ENCODE results near the gene NTN1. TPM values are rescaled to one million over a fixed set of nuclear protein-coding genes. Genes with fewer than 3 reads are reported as not detected.
A peak's percentile ranks its signal among the peaks of the same experiment; 100 is the strongest.

Gene NTN1
- total RNA-seq, 2 experiments from 2014 or later = 0.29 to 0.31 TPM

GRCh38 chr17:9226130-9226793, 205.0 kb downstream of the NTN1 start:
- ChIA-PET POLR2A (no interaction called here), CTCF (no interaction called here)
- no peaks in the 10 kb centered on the region for H3K9me3 Mint-ChIP-seq
- H3K36me3 Mint-ChIP-seq = no peaks in the 10 kb centered on the region
- H3K4me1 Mint-ChIP-seq (ENCODE audit: low read depth) = peaks cover 3% of the 10 kb centered on the region
- no peaks in the 10 kb centered on the region for H3K27me3 Mint-ChIP-seq
- intact Hi-C loops (cut with micrococcal nuclease) = loop anchor here (5.0 kb wide), 1 partner anchor 66 kb away; no protein-coding TSS in a partner anchor
- H3K4me3 Mint-ChIP-seq = no peak overlapping the region
- no peak overlapping the region for H3K27ac Mint-ChIP-seq
- DNase-seq = no peak

- H3K27me3 Mint-ChIP-seq = no peaks in the 10 kb centered on the region
- ChIA-PET POLR2A (no interaction called here), CTCF (no interaction called here)
- H3K9me3 Mint-ChIP-seq = no peaks in the 10 kb centered on the region
- H3K4me3 Mint-ChIP-seq = no peak overlapping the region
- peak; percentile 75 for DNase-seq
- H3K36me3 Mint-ChIP-seq = no peaks in the 10 kb centered on the region
- intact Hi-C loops (cut with micrococcal nuclease) = loop anchor here (5.0 kb wide), 1 partner anchor 66 kb away; no protein-coding TSS in a partner anchor
- H3K4me1 Mint-ChIP-seq (ENCODE audit: low read depth) = peaks cover 3% of the 10 kb centered on the region
- no peak overlapping the region for H3K27ac Mint-ChIP-seq
Observed at GRCh38 chr17:9226794-9227135, 205.5 kb downstream of the NTN1 start.

GRCh38 chr17:9227819-9228407, 206.6 kb downstream of the NTN1 start:
- no peaks in the 10 kb centered on the region for H3K36me3 Mint-ChIP-seq
- H3K27me3 Mint-ChIP-seq = no peaks in the 10 kb centered on the region
- CTCF ChIA-PET = interaction anchor here (1.0 kb wide), 1 partner anchor 66 kb away, joined by 3 read pairs; no protein-coding TSS in a partner anchor
- POLR2A ChIA-PET = no interaction called here
- no peak overlapping the region for H3K27ac Mint-ChIP-seq
- no peak for DNase-seq
- peaks cover 3% of the 10 kb centered on the region for H3K4me1 Mint-ChIP-seq (ENCODE audit: low read depth)
- intact Hi-C loops (cut with micrococcal nuclease) = loop anchor here (1.0 to 5.0 kb wide), 2 partner anchors 45 to 64 kb away; no protein-coding TSS in a partner anchor
- no peaks in the 10 kb centered on the region for H3K9me3 Mint-ChIP-seq
- no peak overlapping the region for H3K4me3 Mint-ChIP-seq

GRCh38 chr17:9228408-9229159, 207.3 kb downstream of the NTN1 start:
- peaks cover 3% of the 10 kb centered on the region for H3K4me1 Mint-ChIP-seq (ENCODE audit: low read depth)
- H3K9me3 Mint-ChIP-seq = no peaks in the 10 kb centered on the region
- no peaks in the 10 kb centered on the region for H3K27me3 Mint-ChIP-seq
- DNase-seq = no peak
- no peaks in the 10 kb centered on the region for H3K36me3 Mint-ChIP-seq
- intact Hi-C loops (cut with micrococcal nuclease) = loop anchor here (1.0 to 5.0 kb wide), 2 partner anchors 45 to 64 kb away; no protein-coding TSS in a partner anchor
- no peak overlapping the region for H3K4me3 Mint-ChIP-seq
- POLR2A ChIA-PET = no interaction called here
- CTCF ChIA-PET = interaction anchor here (1.0 kb wide), 1 partner anchor 65 kb away, joined by 3 read pairs; no protein-coding TSS in a partner anchor
- no peak overlapping the region for H3K27ac Mint-ChIP-seq

GRCh38 chr17:9229160-9229825, 208.0 kb downstream of the NTN1 start:
- no peaks in the 10 kb centered on the region for H3K36me3 Mint-ChIP-seq
- intact Hi-C loops (cut with micrococcal nuclease) = loop anchor here (5.0 kb wide), 1 partner anchor 63 kb away; no protein-coding TSS in a partner anchor
- no peak overlapping the region for H3K4me3 Mint-ChIP-seq
- peaks cover 3% of the 10 kb centered on the region for H3K4me1 Mint-ChIP-seq (ENCODE audit: low read depth)
- no peaks in the 10 kb centered on the region for H3K27me3 Mint-ChIP-seq
- no peak for DNase-seq
- ChIA-PET POLR2A (no interaction called here), CTCF (interaction anchor here (1.6 kb wide), 1 partner anchor 231 kb away, joined by 4 read pairs; no protein-coding TSS in a partner anchor)
- no peaks in the 10 kb centered on the region for H3K9me3 Mint-ChIP-seq
- no peak overlapping the region for H3K27ac Mint-ChIP-seq

- H3K27ac Mint-ChIP-seq = no peak overlapping the region
- intact Hi-C loops (cut with micrococcal nuclease) = loop anchor here (5.0 kb wide), 1 partner anchor 62 kb away; no protein-coding TSS in a partner anchor
- no peak for DNase-seq
- no peaks in the 10 kb centered on the region for H3K36me3 Mint-ChIP-seq
- peaks cover 3% of the 10 kb centered on the region for H3K4me1 Mint-ChIP-seq (ENCODE audit: low read depth)
- no peaks in the 10 kb centered on the region for H3K27me3 Mint-ChIP-seq
- no peaks in the 10 kb centered on the region for H3K9me3 Mint-ChIP-seq
- CTCF ChIA-PET = interaction anchor here (1.6 kb wide), 1 partner anchor 232 kb away, joined by 4 read pairs; no protein-coding TSS in a partner anchor
- POLR2A ChIA-PET = no interaction called here
- H3K4me3 Mint-ChIP-seq = no peak overlapping the region
Observed at GRCh38 chr17:9229826-9230201, 208.5 kb downstream of the NTN1 start.

GRCh38 chr17:9230346-9230745, 209.0 kb downstream of the NTN1 start:
- ChIA-PET POLR2A (no interaction called here), CTCF (interaction anchor here (1.6 kb wide), 1 partner anchor 232 kb away, joined by 4 read pairs; no protein-coding TSS in a partner anchor)
- Mint-ChIP-seq H3K9me3 (peaks cover 2% of the 10 kb centered on the region), H3K27ac (no peak overlapping the region), H3K4me1 (ENCODE audit: low read depth) (peaks cover 5% of the 10 kb centered on the region), H3K36me3 (no peaks in the 10 kb centered on the region), H3K27me3 (no peaks in the 10 kb centered on the region), H3K4me3 (no peak overlapping the region)
- no peak for DNase-seq
- intact Hi-C loops (cut with micrococcal nuclease) = no loop called here

- H3K4me1 Mint-ChIP-seq (ENCODE audit: low read depth) = peaks cover 9% of the 10 kb centered on the region
- H3K4me3 Mint-ChIP-seq = no peak overlapping the region
- peaks cover 6% of the 10 kb centered on the region for H3K9me3 Mint-ChIP-seq
- H3K36me3 Mint-ChIP-seq = no peaks in the 10 kb centered on the region
- POLR2A ChIA-PET = interaction anchor here (0.6 kb wide), 1 partner anchor 1033 kb away, joined by 4 read pairs; no protein-coding TSS in a partner anchor
- no peak overlapping the region for H3K27ac Mint-ChIP-seq
- no peaks in the 10 kb centered on the region for H3K27me3 Mint-ChIP-seq
- intact Hi-C loops (cut with micrococcal nuclease) = no loop called here
- CTCF ChIA-PET = interaction anchor here (1.6 kb wide), 1 partner anchor 233 kb away, joined by 4 read pairs; no protein-coding TSS in a partner anchor
- no peak for DNase-seq
Observed at GRCh38 chr17:9230861-9231260, 209.6 kb downstream of the NTN1 start.

GRCh38 chr17:9231449-9232154, 210.3 kb downstream of the NTN1 start:
- Mint-ChIP-seq H3K4me1 (ENCODE audit: low read depth) (peaks cover 6% of the 10 kb centered on the region), H3K4me3 (no peak overlapping the region), H3K36me3 (no peaks in the 10 kb centered on the region), H3K9me3 (peaks cover 6% of the 10 kb centered on the region), H3K27ac (no peak overlapping the region), H3K27me3 (no peaks in the 10 kb centered on the region)
- POLR2A ChIA-PET = interaction anchor here (0.6 kb wide), 1 partner anchor 1033 kb away, joined by 4 read pairs; no protein-coding TSS in a partner anchor
- DNase-seq = no peak
- CTCF ChIA-PET = no interaction called here
- intact Hi-C loops (cut with micrococcal nuclease) = no loop called here

GRCh38 chr17:9232155-9232475, 210.8 kb downstream of the NTN1 start:
- H3K27ac Mint-ChIP-seq = no peak overlapping the region
- ChIA-PET CTCF (no interaction called here), POLR2A (no interaction called here)
- H3K36me3 Mint-ChIP-seq = no peaks in the 10 kb centered on the region
- no peaks in the 10 kb centered on the region for H3K27me3 Mint-ChIP-seq
- H3K4me3 Mint-ChIP-seq = no peak overlapping the region
- no peak for DNase-seq
- intact Hi-C loops (cut with micrococcal nuclease) = no loop called here
- H3K4me1 Mint-ChIP-seq (ENCODE audit: low read depth) = peaks cover 6% of the 10 kb centered on the region
- peaks cover 6% of the 10 kb centered on the region for H3K9me3 Mint-ChIP-seq

- ChIA-PET CTCF (no interaction called here), POLR2A (no interaction called here)
- intact Hi-C loops (cut with micrococcal nuclease) = no loop called here
- H3K27ac Mint-ChIP-seq = no peak overlapping the region
- peaks cover 6% of the 10 kb centered on the region for H3K4me1 Mint-ChIP-seq (ENCODE audit: low read depth)
- no peaks in the 10 kb centered on the region for H3K36me3 Mint-ChIP-seq
- DNase-seq = no peak
- H3K9me3 Mint-ChIP-seq = peaks cover 6% of the 10 kb centered on the region
- no peaks in the 10 kb centered on the region for H3K27me3 Mint-ChIP-seq
- H3K4me3 Mint-ChIP-seq = no peak overlapping the region
Observed at GRCh38 chr17:9232591-9233270, 211.4 kb downstream of the NTN1 start.

All from activated CD4-positive, alpha-beta memory T cell treated with anti-CD3 and anti-CD28 coated beads for 36 hours (primary cell).